Stimulated activated CD4-positive, alpha-beta T cell treated with anti-CD3 and anti-CD28 coated beads, TNF-alpha, amount 100 ng/mL, for 24 hours (primary cell): ENCODE data around the gene CLIC4.
"Not testable (repeated sequence)": the region's sequence is repeated elsewhere in the genome, so short reads cannot be mapped to it uniquely, and the experiment has no call there.

ENCODE experiments used
- DNase-seq, 3 experiments: peaks; one replicate each; pipeline ENCODE4 v3.0.0-alpha.2; 2020; ENCODE audit warnings: low read depth in 3 of 3

Gene CLIC4

GRCh38 chr1:24811494-24811893 is 66.2 kb downstream of the CLIC4 start:
- DNase-seq: not testable (repeated sequence)

- not testable (repeated sequence) for DNase-seq
Observed at GRCh38 chr1:24820221-24820620, 75.0 kb downstream of the CLIC4 start.

DNA sequence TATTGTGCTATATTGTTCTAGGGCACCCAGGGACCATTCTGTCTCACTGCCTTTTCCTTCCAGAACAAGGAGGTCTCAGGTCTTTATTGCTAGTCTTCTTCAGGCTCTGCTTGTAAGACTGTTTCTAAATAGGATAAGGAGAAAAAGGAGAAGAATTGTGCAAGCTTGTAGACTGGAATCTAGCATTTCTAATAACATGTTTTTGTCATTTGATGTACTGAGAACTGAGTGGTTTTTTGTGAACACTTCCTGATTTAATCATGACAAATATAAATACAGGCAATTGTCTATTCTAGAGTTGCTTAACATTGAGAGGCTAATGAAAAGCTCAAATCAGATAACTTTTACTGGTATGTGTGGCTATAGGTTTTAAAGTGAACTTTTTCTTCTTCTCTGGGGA is 77.6 kb downstream of the CLIC4 start:
- DNase-seq: no peak

- not testable (repeated sequence) for DNase-seq
Observed at GRCh38 chr1:24823486-24823885, 78.2 kb downstream of the CLIC4 start.

GRCh38 chr1:24825174-24825573 is 79.9 kb downstream of the CLIC4 start:
- no peak for DNase-seq

DNA sequence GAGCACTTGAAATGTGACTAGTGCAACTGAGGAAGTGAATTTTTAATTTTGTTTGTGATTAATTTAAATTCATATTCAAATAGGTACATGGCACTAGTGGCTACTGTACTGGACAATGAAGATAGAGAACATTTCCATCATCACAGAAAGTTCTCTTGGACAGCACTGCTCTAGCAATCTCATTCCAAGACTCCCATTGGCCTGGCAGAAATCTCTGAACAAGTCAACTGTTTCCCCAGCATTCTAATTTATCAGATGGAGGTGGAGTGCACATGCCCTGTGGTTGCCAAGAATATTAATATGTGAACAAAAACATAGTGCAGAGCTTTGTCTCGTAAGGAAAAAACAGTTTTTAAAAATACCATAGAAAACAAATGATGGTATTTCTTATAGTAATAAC is 81.3 kb downstream of the CLIC4 start:
- no peak for DNase-seq

- DNase-seq: no peak
Observed at GRCh38 chr1:24827379-24828135, 82.3 kb downstream of the CLIC4 start.

DNA sequence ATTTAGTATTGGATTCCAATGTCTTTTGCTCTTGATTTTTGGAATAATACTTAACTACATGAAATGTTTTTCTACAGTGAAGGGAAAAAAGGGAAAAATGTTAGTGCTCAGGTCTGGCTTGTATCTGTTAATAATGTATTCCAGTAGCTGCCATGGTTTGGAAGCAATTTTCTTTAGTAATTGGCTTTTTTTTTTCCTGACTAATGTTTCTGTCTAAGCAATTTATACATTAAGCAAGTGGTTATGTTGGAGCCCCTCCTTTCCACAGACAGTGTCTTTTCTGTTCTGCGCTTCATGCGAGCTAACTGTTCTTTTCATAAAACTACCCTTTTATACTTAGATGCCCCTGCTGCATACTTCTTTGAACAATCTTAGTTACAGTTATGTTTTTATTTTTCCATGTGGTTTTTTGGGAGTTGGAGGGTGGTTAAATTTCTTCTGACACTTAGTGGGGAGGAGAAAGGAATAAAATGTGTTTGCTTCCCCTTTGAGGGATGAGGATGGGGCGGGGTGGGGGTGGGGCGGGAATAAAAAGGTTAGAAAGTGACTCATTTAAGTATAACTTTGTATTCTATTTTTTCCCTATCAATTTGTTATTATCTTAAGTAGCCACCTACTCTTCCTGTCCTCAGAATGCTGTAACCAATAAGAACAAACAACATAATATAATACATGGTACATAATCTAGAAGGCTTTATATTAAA is 83.1 kb downstream of the CLIC4 start:
- DNase-seq: no peak

DNA sequence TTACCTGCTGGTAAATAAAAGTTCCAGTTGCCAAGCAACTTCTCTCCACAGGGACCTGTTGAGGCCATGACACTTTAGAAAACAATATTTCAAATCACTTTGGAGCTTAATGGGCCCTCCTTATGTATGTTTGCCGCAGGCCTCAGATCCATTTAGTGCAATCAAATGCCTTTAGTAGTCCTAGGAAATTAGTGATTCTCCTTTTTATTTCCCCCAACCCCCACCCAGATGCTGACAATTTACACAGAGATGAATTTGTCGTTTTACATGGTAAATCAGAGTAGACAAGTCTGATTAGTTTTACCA is 83.6 kb downstream of the CLIC4 start:
- no peak for DNase-seq

GRCh38 chr1:24830680-24831272 is 85.5 kb downstream of the CLIC4 start:
- no peak for DNase-seq

- DNase-seq: no peak
Observed at GRCh38 chr1:24841593-24841992, 96.3 kb downstream of the CLIC4 start.

- no peak for DNase-seq
Observed at GRCh38 chr1:24846671-24847070, 101.4 kb downstream of the CLIC4 start.

DNA sequence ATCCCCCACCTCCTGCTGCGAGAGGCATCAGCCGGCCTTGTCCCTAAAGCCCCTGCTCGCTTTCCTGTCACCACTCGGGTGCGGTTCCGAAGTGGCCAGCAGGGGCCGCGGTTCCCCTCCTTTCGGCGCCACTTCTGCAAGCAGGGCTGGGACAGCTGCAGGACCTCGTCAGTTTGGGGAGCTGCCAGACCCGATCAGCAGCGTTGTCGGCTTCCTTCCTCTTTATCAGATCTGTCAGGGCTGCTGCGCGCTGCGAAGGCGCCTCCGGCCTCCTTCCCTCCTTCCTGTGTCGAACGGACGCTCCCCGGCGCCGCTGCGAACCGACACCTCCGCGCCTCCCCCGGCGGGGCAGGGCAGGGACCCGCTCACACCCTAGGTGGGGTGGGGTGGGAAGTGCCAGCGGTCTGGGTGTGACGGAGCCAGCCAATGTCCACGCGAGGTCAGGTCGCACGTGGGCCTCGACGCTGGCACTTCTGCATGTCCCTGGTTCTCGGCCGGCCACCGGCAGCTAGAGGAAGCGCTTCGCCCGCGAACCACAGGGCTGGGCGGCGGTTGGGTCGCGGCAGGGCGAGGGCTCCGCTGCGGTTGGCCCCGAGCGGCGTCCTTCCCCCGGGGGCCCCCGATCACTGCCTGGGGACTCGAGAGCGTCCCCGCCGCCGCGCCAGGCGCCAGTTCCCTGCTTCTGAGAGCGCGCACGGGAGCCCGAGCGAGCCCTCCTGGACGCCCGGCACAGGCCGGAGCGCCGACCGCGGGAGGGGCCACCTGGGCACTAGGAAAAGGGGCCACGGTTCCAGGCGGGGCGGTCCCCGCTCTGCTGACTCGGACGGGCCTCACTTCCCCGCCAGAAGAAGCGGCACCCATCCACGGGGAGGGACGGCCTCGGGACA is 103.0 kb downstream of the CLIC4 start:
- peak; percentile 75 to 89 (median 81) for DNase-seq

DNA sequence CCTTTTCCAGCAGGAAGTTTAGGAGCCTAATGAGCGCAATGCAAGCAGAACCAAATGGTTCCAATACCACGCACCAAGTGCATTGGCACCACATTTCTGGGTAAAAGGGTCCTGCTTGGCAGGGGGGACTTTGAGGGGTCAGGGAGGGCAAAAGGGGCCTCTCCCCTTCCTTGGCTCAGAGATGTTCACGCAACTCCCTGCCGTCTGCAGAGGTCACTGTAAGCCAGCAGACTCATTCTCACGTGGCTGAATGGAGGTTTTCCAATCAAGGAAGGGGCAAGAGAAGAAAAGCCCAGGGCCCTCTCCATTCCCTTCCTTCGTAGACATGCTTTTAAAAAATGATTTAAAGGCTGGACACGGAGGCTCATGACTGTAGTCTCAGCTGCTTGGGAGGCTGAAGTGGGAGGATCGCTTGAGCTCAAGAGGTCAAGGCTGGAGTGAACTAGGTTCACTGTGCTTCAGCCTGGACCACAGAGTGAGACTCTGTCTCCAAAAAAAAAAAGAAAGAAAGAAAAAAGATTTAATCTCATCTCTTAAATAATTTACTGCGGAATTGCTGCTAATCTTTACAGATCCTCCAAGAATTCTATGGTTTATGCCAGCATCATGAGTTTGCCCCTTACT is 104.5 kb downstream of the CLIC4 start:
- no peak for DNase-seq

- DNase-seq: no peak
Observed at GRCh38 chr1:24850328-24850920, 105.2 kb downstream of the CLIC4 start.

DNA sequence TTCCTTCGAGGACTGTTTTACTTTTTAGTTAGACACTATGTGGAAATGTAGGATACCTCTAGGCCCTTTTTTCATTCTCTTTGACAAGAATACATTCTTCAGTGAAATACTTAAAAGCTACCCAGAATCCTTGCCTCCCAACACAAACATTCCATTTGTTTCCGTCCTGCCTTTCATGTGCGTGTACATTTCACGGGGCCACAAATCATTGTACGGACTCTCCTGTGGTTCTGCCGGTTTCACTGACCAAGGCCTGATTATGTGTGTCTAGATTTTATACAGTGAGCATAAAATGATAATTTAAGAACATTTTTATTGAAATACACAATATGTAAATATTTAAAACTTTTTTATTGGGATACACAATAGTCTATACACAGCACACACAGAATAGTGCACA is 108.4 kb downstream of the CLIC4 start:
- DNase-seq: no peak

DNA sequence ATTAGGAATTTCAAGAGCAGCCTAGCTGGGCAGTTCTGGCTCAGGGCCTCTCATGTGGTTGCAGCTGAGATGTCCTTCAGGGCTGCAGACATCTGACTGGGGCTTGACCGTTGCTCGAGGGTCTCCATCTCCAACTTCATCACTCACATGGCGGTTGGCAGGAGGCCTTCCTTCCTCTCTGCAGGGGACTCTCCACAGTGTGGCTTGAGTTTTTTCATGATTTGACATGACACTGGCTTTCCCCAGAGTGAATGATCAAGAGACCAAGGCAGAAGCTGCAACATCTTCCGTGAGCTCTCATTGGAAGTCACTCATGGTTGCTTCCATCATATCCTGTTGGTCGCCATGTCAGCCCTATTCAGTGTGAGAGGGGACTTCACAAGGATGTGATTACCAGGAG is 110.2 kb downstream of the CLIC4 start:
- DNase-seq: no peak

- DNase-seq: no peak
Observed at GRCh38 chr1:24856787-24857506, 111.7 kb downstream of the CLIC4 start.

DNA sequence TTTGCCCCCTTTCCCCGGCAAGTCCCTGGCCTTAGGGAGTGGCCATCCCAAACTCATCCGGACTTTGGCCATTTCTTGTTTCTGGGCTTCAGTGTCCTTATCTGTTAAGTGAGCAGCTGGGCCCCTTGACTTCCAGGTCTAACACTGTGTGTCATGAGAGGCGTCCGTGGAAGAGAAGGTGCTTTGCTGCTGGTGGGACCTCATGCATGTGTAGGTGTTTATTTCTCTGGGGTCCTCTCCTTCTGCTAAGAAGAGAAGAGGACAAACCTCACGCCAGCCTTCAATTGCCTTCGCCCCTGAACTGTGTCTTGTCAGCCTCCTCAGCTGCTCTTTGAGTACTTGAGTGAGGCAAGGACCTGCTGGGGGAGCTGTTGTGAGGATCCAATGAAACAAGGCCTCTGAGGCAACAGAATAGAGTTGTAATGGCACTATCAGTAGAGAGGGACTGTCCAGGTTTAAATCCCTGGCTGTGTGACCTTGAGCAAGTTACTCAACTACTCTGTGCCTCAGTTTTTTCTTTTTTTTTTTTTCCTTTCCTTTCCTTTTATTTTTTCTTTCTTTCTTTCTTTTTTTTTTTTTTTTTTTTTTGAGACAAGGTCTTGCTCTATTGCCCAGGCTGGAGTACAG is 112.4 kb downstream of the CLIC4 start:
- no peak for DNase-seq

- no peak for DNase-seq
Observed at GRCh38 chr1:24858277-24858676, 113.0 kb downstream of the CLIC4 start.
